SHP77 treated with DMSO at 0.1 percent for 48 hours (cell line): ENCODE data around the gene PDSS2.
"Not testable (repeated sequence)": the region's sequence is repeated elsewhere in the genome, so short reads cannot be mapped to it uniquely, and the experiment has no call there.

Experiments
- DNase-seq: peaks from one replicate; lab custom pipeline; 2025; lab: John Stamatoyannopoulos, UW

PDSS2 gene

DNA sequence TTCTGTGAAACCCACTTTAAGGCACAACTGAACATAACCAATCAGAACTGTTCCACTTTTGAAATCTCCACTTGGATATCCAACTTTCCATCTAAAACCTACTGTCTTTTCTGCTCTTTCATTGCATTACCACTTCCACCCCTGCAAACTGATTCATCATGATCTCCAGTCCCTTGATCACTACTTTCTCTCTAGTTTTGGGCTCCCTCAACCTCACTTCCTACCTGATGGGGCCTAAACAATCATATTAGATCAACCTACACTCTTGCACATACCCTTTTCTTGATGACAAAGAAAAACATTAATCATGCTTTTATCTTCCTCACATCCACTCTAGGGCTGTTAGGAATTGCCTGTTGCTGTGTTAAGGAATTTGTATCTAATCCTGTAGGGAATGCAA lies 137.6 kb downstream of the PDSS2 start:
- DNase-seq: no peak

DNA sequence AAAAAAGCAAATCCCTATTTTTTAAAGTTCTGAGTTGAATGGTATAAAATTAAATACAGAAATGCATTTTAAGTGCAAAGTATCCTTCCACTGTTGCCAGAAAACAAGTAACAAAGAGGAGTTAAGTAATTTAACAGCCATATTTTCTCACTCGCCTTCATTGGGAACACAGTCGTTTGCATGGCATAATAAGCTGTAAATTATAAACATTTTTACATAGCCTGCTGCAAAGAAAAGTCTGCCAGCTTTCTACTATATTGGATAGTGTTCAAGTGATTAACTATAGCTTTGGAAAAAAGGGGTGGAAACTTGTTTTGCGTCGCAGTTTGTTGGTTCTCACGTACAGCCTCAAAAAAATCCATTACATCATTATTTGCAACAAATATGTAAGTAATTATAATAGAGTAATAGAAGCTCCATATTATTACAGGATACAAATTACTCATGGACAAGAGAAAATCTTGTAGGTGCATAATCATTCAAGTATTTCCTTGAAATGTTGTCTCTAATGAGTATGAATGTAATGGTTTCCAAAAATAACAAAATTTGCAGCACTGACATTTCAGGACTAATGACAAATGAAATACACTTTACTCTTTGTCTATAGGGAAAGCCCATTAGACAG lies 139.3 kb downstream of the PDSS2 start:
- DNase-seq: no peak

DNA sequence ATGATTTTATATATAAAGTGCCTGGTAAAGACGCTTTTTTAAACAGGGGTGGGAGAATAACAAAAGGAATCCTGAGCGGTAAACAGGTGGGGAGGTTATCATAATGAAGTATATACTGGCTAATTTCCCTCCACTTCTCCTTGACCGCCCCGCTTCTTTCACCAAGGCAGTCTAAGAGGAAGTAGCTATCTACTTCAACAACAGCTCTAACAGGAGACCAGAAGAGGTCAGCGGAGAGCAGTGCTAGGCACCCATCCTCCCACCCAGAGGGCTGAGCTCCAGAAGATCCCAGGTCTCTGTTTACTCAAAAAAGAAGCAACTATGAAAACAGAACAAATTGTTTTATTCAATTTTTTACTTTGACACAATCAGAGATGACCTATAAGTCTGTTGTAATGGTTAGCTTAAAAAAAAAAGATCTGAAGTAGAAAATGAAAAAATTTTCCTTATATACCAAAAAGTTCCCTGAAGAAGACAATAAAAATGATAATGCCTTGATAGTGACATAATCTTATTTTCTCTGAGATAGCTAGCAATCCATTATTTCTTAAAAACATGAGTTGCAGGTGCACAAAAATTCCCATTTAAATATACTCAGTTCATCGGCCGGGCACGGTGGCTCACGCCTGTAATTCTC lies 141.1 kb downstream of the PDSS2 start:
- peak; percentile 17 for DNase-seq

DNA sequence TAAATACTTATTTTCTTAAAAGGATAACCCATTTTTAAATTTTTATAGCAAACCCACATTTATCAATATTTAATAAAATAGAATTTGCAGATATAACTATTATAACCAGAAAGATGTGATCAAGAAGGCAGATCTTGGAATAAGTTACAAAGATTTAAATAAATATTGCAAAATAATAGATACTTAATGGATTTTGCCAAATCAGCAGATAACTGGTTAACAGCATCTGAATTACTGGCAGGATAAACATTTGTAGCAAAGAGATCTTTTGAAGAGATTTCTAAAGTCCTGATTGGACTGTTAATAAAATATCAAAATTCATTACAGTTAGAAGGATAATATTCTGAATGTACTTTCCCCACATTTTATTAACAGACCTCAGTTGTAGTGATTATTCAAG lies 144.2 kb downstream of the PDSS2 start:
- no peak for DNase-seq

DNA sequence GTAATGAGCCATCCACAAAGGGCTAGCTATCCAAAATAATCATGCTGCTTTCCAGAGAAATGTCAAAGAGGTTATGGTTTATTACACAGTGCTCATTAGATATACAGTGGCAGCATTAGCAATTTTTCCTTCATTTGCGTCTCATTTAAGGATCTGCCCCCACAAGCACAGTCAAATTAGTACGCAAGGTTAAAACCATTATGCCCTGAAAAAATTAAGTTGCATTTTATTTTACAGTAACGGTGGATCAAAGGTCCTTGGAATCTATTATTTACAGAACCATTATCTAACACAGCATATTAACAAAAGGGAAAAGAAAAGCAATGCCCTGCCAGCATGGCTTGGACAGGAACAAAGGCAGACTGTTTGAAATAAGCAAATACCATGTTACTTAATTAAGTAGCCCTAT lies 144.8 kb downstream of the PDSS2 start:
- no peak for DNase-seq

DNA sequence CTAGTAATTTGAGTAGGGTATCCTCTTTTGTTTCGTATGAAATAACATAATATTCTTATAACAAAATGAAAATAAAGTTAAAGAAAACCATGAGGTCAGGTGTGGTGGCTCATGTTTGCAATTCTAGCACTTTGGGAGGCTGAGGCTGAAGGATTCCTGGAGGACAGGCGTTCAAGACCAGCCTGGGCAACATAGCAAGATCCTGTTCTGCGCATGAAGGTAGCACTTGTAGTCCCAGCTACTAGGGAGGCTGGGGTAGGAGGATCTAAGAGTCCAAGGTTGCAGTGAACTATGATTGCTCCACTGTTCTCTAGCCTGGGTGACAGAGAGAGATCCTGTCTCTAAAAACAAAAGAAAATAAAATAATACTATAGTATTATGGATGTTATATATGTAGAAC lies 145.6 kb downstream of the PDSS2 start:
- no peak for DNase-seq

DNA sequence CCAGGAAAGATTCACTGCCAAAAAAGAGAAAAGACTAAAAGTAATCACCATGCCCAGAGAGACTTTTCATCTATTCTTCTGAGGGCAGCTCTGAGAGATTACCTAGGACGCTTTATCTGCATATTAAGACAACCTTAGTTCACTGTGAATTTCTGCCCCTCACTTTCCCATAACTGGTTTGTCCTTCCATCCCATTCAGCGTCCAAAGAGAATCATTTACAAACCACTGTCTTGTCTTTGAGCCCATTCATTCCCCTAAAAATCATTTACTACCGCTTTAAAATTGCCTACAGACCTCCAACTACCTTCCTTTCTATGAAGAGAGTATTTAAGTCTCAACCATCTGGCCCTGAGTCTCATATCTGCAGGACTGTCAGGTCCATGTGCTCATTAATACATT lies 149.0 kb downstream of the PDSS2 start:
- no peak for DNase-seq

DNA sequence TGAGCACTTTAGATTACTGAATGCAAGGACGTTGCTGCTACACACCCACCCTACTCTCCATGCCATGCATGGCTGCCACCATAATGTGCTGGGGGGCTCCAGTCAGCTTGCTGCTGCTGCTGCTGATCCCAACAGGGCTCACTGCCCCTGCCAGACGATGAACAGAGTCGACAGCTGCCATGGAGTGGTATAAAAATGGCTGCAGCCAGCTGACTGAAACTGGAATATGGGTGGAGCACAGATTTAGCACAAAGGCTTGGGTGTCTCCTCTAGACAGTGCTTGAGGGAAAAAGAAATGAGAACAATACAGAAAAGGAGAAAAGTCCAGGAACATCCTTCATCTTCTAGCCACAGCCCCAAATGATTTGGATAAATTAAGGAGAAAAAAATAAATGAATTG lies 150.7 kb downstream of the PDSS2 start:
- DNase-seq: no peak

DNA sequence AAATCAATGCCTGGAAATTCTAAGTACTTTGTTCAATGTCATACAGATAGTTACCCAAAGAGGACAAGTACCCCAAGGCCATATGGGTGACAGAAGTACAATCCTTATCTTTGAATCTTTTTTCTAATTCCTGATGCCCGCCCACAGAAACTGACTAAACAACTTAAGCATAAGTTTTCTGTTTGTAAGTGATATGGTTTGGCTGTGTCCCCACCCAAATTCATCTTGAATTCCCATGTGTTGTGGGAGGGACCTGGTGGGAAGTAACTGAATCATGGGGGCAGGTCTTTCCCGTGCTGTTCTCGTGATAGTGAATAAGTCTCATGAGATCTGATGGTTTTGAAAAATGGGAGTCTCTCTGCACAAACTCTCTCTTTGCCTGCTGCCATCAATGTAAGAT lies 153.4 kb downstream of the PDSS2 start:
- DNase-seq: not testable (repeated sequence)

DNA sequence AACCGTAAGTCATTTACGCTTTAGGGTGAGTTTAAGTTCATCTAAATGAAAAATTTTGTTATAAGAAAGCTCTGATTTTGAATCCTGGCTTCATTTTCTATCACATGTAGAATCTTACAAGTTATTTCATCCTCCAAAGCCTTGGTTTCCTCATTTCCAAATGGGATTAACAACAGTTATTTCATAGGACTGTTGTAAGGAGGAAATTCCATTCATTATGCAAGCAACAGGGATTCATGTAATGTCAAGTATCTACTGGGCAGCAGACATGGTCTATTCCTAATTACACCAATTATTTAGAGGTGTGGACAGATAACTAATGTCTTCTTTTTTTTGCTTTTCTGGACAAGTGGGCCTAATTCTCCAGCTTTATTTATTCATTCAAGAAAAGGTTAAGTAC lies 154.0 kb downstream of the PDSS2 start:
- no peak for DNase-seq

DNA sequence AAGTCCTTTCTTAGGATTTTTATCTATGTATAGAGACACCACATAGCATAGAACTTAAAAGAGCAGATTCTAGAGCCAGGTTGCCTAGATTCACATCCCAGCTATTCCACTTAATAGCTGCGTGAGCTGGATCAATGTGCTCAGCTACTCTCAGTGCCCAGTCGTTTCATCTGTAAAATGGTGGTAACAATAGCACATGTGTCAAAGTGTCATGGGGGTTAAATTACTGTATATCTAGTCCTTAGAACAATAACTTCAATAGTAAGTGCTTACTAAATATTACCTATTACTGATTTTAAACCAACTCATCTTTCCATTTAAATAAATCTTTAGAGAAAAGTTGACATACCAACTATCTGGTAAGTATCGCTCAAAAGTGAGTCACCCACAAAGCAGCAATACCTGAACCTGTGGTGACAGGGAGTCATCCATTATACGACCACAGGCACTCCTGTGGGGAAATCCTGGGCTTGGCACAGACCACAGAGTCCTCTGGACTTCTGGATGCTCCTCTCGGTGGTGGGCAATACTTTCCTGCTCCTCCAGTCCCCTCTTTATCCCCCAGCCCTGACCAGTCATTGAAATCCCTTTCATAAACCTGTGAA lies 154.8 kb downstream of the PDSS2 start:
- no peak for DNase-seq

DNA sequence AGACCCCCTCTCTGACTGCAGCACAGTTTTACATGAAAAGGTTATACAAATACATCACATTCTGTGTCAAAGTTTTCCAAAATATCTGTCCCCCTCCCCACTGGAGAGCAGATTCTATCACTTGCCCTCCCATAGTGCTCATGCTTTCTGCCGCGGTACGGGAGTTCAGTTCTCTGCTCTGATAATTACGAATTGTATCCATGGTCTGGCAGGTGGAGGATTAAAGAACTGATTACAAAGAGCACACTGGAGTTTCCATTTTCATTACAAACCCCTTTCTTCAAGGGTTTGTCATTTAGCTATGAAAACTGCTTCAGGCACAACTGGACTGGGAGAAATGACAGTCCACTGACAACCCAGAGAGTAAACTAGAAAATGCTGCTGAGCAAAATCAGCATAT lies 166.0 kb downstream of the PDSS2 start:
- no peak for DNase-seq

DNA sequence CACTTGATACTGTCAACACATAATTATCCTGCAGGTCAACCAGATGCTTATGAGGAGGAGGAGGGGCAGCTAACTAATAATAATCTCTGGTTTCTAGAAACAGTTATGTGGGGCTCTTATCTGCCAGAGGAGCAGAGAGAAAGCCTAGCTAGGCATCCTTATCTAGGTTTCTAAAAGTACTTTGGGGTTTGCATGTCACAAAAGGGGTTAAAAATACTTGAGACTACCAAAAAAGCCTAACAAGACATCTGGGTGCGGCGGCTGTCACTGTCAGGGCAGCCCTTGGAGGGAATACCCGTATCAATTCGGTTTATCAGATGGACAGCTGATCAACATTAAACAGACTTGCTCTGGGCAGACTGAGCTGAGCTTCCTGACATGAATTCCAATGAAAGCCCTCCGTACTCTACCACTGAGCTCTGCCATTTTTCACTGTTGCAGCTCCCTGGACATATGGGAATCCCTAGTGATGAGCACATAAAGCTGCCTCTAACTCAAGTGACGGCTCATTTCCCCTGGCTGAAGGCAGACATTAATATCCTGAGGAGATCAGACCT lies 166.6 kb downstream of the PDSS2 start:
- no peak for DNase-seq

DNA sequence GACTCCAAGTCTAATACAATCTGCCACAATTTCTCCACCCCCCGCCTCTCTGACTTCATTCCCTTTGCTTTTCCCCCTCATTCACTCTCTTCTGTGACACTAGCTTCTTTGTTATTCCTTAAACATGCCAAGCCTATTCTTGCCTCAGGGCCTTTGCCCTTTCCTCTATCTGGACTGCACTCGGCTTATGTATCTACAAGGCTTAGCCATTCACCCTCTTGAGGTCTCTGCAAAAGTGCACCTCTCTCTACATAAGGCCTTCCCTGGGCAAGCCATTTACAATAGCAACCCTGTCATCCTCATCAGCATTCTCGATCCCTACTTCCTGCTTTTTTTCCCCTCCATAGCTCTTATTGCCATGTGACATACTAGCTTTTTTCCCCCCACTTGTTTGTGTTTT lies 168.9 kb downstream of the PDSS2 start:
- no peak for DNase-seq

DNA sequence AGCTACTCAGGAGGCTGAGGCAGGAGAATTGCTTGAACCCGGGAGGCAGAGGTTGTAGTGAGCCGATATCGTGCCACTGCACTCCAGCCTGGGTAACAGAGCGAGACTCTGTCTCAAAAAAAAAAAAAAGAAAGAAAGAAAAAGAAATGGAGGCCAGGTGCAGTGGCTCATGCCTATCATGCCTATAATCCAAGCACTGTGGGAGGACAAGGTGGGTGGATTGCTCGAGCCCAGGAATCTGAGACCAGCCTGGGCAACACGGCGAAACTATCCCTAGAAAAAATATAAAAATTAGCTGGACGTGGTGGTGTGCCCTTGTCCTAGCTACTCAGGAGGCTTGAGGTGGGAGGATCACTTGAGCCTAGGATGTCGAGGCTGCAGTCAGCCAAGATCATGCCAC lies 170.1 kb downstream of the PDSS2 start:
- DNase-seq: not testable (repeated sequence)

DNA sequence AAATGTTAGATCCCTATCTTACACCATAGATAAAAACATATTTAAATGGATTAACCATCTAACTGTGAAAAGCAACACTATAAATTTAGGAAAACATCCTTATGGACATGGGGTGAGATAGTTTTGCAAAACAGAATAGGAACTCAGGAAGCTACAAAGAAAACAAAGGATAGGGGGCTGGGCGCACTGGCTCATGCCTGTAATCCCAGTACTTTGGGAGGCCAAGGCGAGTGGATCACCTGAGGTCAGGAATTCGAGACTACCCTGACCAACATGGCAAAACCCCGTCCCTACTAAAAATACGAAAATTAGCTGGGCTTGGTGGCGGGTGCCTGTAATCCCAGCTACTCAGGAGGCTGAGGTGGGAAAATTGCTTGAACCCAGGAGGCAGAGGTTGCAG lies 173.7 kb downstream of the PDSS2 start:
- not testable (repeated sequence) for DNase-seq

DNA sequence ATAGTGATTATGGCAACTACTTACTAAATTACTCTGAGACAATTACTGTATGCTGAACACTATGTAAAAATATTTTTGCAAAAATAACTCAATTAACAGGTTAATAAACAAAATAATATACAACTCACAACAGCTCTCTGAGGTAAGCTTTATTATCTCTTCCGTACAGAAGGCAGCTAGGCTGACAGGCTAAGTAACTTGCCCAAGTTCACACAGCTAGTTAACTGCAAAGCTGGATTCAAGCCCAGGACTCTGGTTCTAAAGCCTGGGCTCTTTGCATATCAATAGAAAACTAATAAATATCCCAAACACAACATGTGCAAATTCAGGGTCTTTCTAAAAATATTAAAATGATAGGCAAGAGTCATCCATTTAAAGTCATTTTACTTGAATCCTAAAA lies 174.6 kb downstream of the PDSS2 start:
- DNase-seq: no peak

DNA sequence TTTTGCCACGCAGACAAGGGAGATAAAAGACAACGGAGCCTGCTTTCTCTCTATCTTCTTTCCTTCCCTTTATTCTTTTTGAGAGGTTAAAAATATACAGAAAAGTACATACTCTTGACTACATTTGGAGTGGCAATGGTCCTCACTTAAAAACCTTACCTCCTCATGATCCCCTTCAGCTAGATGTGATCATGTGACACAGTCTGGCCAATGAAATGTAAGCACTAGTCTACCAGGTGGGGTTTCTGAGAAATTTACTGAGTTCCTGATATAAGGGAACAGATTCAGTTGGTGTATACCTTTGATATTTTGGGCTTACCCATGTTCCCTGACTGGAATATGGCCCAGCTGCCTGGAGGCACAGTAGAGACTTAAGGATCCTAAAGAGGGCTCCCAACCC lies 178.6 kb downstream of the PDSS2 start:
- DNase-seq: no peak

DNA sequence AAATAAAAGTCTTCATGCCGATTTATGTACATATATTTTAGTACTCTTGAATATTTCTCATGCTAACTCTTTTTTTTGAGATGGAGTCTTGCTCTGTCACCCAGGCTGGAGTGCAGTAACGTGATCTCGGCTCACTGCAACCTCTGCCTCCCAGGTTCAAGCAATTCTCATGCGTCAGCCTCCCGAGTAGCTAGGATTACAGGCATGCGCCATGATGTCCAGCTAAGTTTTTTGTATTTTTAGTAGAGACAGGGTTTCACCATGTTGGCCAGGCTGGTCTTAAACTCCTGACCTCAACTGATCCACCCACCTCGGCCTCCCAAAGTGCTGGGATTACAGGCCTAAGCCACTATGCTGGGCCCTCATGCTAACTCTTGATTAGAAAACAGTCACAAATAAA lies 179.4 kb downstream of the PDSS2 start:
- not testable (repeated sequence) for DNase-seq

DNA sequence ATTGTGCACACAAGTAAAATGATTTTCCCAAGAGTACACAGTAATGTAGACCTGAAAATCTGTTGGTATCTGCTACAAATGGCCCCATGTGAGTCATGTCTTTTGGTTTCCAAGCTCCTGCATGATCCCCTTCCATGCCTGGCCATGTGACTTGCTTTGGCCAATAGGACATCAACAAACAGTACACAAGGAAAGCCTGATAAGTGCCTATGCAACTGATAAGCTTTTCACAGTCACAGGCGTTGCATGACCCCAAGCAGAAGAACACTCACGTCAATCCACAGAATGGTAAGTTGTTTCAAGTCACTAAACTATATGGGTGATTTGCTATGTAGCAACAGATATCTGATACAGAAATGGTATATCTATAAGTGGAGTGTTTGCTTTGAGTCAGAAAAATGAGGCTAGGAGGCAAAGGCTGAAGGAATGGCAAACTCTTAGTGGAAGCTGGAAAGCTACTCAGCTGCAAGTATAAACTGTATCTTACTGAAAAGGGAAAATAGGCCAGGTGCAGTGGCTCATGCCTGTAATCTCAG lies 184.0 kb downstream of the PDSS2 start:
- DNase-seq: no peak

DNA sequence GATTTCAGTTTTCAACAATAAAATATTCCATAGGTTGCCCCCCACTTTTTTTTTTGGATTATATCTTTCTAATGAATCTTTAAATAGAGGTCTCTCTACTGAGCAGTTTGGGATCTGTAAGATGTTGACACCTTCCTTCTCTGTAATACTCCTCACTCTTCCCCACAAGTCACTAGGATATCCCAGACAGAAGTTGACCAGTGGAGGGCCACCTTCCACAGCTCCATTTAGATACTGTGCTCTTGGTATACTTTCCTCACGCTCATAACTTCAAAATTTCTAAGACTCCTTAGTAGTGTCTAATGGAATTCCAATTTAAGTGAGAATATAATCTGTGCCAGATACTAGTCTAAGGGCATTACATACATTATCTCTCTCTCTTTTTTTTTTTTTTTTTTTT lies 185.1 kb downstream of the PDSS2 start:
- DNase-seq: no peak

DNA sequence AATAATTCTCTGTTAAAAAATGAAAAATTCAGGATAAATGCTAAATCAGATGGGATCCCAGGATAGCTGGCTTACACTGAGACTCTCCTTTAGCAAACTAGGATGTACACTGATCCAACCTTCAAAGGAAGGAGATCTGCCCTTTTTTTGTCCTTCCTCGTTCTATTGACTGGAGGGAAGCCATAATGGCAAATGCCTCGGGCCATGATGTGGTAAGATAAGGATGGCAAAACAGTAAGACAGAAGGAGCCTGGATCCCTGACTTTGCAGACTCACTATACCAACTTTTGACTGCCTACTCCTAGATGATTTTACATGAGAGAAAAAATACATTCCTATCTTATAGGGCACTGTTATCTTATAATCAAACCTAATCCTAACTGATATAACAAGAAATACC lies 187.1 kb downstream of the PDSS2 start:
- DNase-seq: no peak

DNA sequence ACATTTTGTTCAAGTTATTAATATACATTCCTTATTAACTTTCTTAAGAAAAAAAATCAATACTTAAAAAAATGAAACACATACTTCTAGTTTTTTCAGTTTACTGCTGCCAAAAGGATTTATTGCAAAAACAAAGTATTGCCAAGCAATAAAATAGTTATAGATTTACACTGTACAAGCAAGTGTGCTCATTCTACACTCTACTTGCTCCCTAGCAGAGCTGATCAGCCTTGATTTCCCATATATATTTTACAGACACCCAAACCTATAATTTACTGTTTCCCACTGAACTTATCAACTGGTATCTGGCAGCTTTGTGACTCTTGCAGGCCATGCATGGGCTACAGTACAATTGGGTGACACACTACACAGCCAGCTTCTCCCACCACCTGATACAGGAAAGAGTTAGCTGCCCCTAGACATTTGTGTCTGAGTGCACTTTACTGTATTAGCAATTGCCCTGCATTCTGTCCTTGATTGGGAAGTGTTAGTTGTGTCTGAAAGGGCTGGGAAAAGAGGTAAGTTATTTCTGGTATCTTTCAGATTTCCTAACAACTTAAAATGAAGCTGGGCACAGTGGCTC lies 188.1 kb downstream of the PDSS2 start:
- no peak for DNase-seq
